ENCODE measurements around the gene CLPTM1. TPM values are rescaled to one million over a fixed set of nuclear protein-coding genes. Genes with fewer than 3 reads are reported as not detected.
"Not testable (repeated sequence)": the region's sequence is repeated elsewhere in the genome, so short reads cannot be mapped to it uniquely, and the experiment has no call there.

CLPTM1 gene
- total RNA-seq, 2 donors from 2014 or later = 82.7 to 94.4 TPM

DNA sequence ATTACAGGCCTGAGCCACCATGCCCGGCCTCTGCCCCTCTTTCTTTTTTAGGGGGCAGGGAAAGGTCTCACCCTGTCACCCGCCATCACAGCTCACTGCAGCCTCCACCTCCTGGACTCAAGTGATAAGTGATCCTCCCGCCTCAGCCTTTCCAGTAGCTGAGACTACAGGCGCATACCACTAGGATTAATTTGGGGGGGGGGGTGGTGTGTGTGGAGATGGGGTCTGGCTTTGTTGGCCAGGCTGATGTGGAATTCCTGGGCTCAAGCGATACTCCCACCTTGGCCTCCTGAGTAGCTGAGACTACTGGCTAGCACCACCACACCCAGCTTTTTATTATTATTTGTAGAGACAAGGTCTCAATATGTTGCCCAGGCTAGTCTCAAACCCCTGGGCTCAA, 45.4 kb upstream of the CLPTM1 start:
- Mint-ChIP-seq H3K27me3 (ENCODE audit: insufficient read depth) (no peaks in the 10 kb centered on the region), H3K4me3 (peak overlapping the region; percentile 42), H3K36me3 (ENCODE audit: low read depth) (peaks cover 29% of the 10 kb centered on the region), H3K9me3 (no peaks in the 10 kb centered on the region), H3K4me1 (peaks cover 36% of the 10 kb centered on the region), H3K27ac (peak overlapping the region; percentile 92)
- Histone ChIP-seq H3K36me3 (ENCODE audit: control insufficient read depth, insufficient read depth, low read length) (peaks cover 19% of the 10 kb centered on the region), H3K27me3 (ENCODE audit: control insufficient read depth, insufficient read depth, low read length, poor library complexity, severe bottlenecking) (no peaks in the 10 kb centered on the region), H3K27ac (ENCODE audit: low read depth, low read length) (no peak overlapping the region), H3K9me3 (ENCODE audit: control insufficient read depth, low read length) (no peaks in the 10 kb centered on the region), H3K9ac (ENCODE audit: extremely low read depth, low read length, poor library complexity, severe bottlenecking) (no peak overlapping the region), H3K4me1 (ENCODE audit: control insufficient read depth, insufficient read depth, low read length) (no peaks in the 10 kb centered on the region), H3K4me3 (ENCODE audit: low read length) (no peak overlapping the region)
- 89% methylated on average over 4 of the region's 5 CpGs; no CpG with 5 or more reads in 1 of the 2 experiments for WGBS, 2 experiments (ENCODE audit: insufficient coverage in 1 of 2, insufficient read length in 1 of 2)
- no peak for DNase-seq
- TF ChIP-seq, protein P1, sequence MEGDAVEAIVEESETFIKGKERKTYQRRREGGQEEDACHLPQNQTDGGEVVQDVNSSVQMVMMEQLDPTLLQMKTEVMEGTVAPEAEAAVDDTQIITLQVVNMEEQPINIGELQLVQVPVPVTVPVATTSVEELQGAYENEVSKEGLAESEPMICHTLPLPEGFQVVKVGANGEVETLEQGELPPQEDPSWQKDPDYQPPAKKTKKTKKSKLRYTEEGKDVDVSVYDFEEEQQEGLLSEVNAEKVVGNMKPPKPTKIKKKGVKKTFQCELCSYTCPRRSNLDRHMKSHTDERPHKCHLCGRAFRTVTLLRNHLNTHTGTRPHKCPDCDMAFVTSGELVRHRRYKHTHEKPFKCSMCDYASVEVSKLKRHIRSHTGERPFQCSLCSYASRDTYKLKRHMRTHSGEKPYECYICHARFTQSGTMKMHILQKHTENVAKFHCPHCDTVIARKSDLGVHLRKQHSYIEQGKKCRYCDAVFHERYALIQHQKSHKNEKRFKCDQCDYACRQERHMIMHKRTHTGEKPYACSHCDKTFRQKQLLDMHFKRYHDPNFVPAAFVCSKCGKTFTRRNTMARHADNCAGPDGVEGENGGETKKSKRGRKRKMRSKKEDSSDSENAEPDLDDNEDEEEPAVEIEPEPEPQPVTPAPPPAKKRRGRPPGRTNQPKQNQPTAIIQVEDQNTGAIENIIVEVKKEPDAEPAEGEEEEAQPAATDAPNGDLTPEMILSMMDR (conservative IDR thresholded peaks at IDR 0.05) = no peak

DNA sequence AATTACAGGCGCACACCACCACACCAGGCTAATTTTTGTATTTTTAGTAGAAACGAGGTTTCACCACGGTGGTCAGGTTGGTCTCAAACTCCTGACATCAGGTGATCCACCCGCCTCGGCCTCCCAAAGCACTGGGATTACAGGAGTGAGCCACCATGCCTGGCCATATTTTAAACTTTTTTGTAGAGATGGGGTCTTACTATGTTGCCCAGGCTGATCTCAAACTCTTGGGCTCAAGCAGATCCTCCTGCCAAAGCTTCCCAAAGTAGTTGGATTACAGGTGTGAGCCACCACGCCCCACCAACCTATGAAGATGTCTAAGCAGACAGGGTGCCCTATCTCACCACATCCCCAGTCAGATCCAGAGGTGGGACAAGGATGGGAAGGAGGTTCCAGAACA, 43.3 kb upstream of the CLPTM1 start:
- H3K27me3 ChIP-seq (ENCODE audit: control insufficient read depth, insufficient read depth, low read length, poor library complexity, severe bottlenecking); H3K9me3 Mint-ChIP-seq; H3K4me1 ChIP-seq (ENCODE audit: control insufficient read depth, insufficient read depth, low read length); H3K27me3 Mint-ChIP-seq (ENCODE audit: insufficient read depth); H3K27ac ChIP-seq (ENCODE audit: low read depth, low read length); H3K9me3 ChIP-seq (ENCODE audit: control insufficient read depth, low read length); DNase-seq; H3K4me3 Mint-ChIP-seq; H3K4me3 ChIP-seq (ENCODE audit: low read length); H3K9ac ChIP-seq (ENCODE audit: extremely low read depth, low read length, poor library complexity, severe bottlenecking): not testable (repeated sequence)
- H3K36me3 ChIP-seq (ENCODE audit: control insufficient read depth, insufficient read depth, low read length) = peaks cover 29% of the 10 kb centered on the region
- WGBS, 2 experiments (ENCODE audit: insufficient coverage in 1 of 2, insufficient read length in 1 of 2) = 95% methylated on average over 5 to 6 of the region's 6 CpGs
- Mint-ChIP-seq H3K27ac (peak overlapping the region; percentile 39), H3K36me3 (ENCODE audit: low read depth) (peaks cover 31% of the 10 kb centered on the region), H3K4me1 (peaks cover 36% of the 10 kb centered on the region)

DNA sequence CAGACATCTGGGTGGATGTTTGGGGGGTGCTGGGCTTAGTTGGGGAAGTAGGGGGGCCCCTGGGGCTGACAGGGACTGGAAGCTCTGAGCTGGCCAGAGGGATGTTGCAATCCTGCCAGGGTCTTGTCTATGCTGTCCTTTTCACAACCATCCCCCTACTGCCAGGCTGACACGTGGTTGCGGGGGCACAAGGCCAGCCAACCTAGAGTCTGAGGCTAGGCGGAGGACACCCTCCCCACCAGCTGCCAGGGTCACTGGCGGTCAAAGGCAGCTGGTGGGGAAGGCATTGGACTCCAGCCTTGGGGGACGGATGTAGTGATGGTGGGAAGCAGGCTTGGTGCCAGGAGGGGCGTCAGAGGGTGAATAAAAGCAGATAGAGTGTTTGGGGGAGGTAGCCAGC, 42.3 kb upstream of the CLPTM1 start:
- peak overlapping the region; percentile 98 for H3K4me3 Mint-ChIP-seq
- H3K9me3 Mint-ChIP-seq = no peaks in the 10 kb centered on the region
- WGBS, 2 experiments (ENCODE audit: insufficient coverage in 1 of 2, insufficient read length in 1 of 2) = 97% methylated on average over 6 of the region's 6 CpGs; no CpG with 5 or more reads in 1 of the 2 experiments
- no peak for DNase-seq
- peaks cover 28% of the 10 kb centered on the region for H3K36me3 Mint-ChIP-seq (ENCODE audit: low read depth)
- H3K27me3 Mint-ChIP-seq (ENCODE audit: insufficient read depth) = no peaks in the 10 kb centered on the region
- H3K9me3 ChIP-seq (ENCODE audit: control insufficient read depth, low read length) = no peaks in the 10 kb centered on the region
- peaks cover 24% of the 10 kb centered on the region for H3K36me3 ChIP-seq (ENCODE audit: control insufficient read depth, insufficient read depth, low read length)
- peak overlapping the region; percentile 100 for H3K27ac Mint-ChIP-seq
- no peak overlapping the region for H3K9ac ChIP-seq (ENCODE audit: extremely low read depth, low read length, poor library complexity, severe bottlenecking)
- no peaks in the 10 kb centered on the region for H3K27me3 ChIP-seq (ENCODE audit: control insufficient read depth, insufficient read depth, low read length, poor library complexity, severe bottlenecking)
- no peak overlapping the region for H3K27ac ChIP-seq (ENCODE audit: low read depth, low read length)
- H3K4me3 ChIP-seq (ENCODE audit: low read length) = no peak overlapping the region
- peaks cover 36% of the 10 kb centered on the region for H3K4me1 Mint-ChIP-seq
- no peaks in the 10 kb centered on the region for H3K4me1 ChIP-seq (ENCODE audit: control insufficient read depth, insufficient read depth, low read length)
- TF ChIP-seq, protein P1 (conservative IDR thresholded peaks at IDR 0.05) = no peak

DNA sequence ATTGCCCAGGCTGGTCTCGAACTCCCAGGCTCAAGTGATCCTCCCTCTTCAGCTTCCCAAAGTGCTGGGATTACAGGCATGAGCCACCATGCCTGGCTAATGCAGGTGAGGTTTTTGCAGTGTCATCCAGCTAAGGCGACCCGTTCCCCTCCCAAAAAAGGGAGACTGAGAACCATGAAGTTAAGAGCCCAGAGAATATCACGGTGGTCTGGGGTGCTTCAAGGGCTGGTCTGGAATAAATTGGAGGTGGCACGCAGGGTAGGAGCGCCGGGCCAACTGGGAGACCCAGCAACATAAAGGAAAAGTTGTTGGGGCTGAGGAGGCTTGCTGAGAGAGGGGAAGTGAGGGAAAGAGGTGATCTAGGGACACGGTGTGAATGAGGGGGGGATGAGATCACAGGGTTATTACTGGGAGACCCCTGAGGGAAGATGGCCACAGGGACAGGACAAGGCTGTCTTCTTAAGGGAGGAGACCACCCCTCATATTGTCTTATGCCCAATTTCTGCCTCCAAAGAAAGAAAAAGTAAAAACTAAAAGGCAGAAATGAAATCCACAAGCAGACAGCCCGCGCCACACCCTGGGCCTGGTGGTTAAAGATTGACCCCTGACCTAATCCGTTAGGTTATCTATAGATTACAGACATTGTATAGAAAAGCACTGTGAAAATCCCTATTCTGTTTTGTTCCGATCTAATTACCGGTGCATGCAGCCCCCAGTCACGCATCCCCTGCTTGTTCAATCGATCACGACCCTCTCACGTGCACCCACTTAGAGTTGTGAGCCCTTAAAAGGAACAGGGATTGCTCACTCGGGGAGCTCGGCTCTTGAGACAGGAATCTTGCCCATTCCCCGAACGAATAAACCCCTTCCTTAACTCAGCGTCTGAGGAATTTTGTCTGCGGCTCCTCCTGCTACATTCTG, 41.4 kb upstream of the CLPTM1 start:
- peak; percentile 61 for DNase-seq

DNA sequence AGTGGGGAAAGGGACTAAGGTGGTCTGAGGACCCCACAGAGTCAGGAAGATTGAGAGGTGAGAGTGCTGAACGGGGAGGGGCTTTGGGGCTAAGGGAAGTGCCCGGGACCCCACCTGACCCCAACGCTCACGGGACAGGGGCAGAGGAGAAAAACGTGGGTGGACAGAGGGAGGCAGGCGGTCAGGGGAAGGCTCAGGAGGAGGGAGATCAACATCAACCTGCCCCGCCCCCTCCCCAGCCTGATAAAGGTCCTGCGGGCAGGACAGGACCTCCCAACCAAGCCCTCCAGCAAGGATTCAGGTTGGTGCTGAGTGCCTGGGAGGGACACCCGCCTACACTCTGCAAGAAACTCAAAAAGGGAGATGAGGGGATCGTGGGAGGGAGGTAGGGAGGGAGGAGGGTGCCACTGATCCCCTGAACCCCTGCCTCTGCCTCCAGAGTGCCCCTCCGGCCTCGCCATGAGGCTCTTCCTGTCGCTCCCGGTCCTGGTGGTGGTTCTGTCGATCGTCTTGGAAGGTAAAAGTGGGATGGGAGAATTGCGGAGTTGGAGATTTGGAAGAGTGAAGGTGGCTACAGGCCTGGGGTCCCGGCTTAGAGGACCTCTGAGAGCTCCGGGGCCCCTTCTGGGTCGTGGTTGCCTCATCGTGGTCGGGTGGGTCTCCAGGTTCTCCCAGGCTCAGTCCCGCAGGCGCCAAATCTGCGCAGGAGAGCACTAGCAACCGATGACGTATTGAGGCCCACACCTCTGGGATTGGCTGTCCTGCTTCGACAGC, 40.6 kb upstream of the CLPTM1 start, which contains the start of gene APOC1:
Gene APOC1 (plus strand): TSS at position 176 of the 774 bp plus-strand sequence. CDS start 284 bp downstream, at position 460.
- Mint-ChIP-seq H3K4me3 (peak within 1 kb of the TSS; percentile 98), H3K4me1 (peaks cover 27% of the 10 kb centered on the region), H3K27ac (peak within 1 kb of the TSS; percentile 100), H3K36me3 (ENCODE audit: low read depth) (peaks cover 31% of the 10 kb centered on the region)
- not testable (repeated sequence) for H3K27me3 Mint-ChIP-seq (ENCODE audit: insufficient read depth); H3K9me3 ChIP-seq (ENCODE audit: control insufficient read depth, low read length); H3K4me1 ChIP-seq (ENCODE audit: control insufficient read depth, insufficient read depth, low read length); H3K9me3 Mint-ChIP-seq; H3K27me3 ChIP-seq (ENCODE audit: control insufficient read depth, insufficient read depth, low read length, poor library complexity, severe bottlenecking)
- peak within 1 kb of the TSS; percentile 89 for H3K4me3 ChIP-seq (ENCODE audit: low read length)
- H3K9ac ChIP-seq (ENCODE audit: extremely low read depth, low read length, poor library complexity, severe bottlenecking) = peak within 1 kb of the TSS; percentile 90
- peak within 1 kb of the TSS; percentile 71 for H3K27ac ChIP-seq (ENCODE audit: low read depth, low read length)
- DNase-seq = peak; percentile 96
- H3K36me3 ChIP-seq (ENCODE audit: control insufficient read depth, insufficient read depth, low read length) = peaks cover 30% of the 10 kb centered on the region
- WGBS, 2 experiments (ENCODE audit: insufficient coverage in 1 of 2, insufficient read length in 1 of 2) = 1 to 5% methylated on average over 8 to 21 of the region's 28 CpGs

More for the DNA sequence above, 41.4 kb upstream of the CLPTM1 start:
- H3K9me3 Mint-ChIP-seq; H3K4me1 ChIP-seq (ENCODE audit: control insufficient read depth, insufficient read depth, low read length); H3K9me3 ChIP-seq (ENCODE audit: control insufficient read depth, low read length); H3K27me3 Mint-ChIP-seq (ENCODE audit: insufficient read depth); H3K27me3 ChIP-seq (ENCODE audit: control insufficient read depth, insufficient read depth, low read length, poor library complexity, severe bottlenecking): not testable (repeated sequence)
- Mint-ChIP-seq H3K4me1 (peaks cover 31% of the 10 kb centered on the region), H3K27ac (peak overlapping the region; percentile 100), H3K4me3 (peak overlapping the region; percentile 98), H3K36me3 (ENCODE audit: low read depth) (peaks cover 29% of the 10 kb centered on the region)
- H3K4me3 ChIP-seq (ENCODE audit: low read length) = peak overlapping the region; percentile 89
- peak overlapping the region; percentile 90 for H3K9ac ChIP-seq (ENCODE audit: extremely low read depth, low read length, poor library complexity, severe bottlenecking)
- whole genome bisulfite sequencing, 2 experiments (ENCODE audit: insufficient coverage in 1 of 2, insufficient read length in 1 of 2) = 45 to 67% methylated on average over 17 to 22 of the region's 23 CpGs
- peak overlapping the region; percentile 32 for H3K27ac ChIP-seq (ENCODE audit: low read depth, low read length)
- H3K36me3 ChIP-seq (ENCODE audit: control insufficient read depth, insufficient read depth, low read length) = peaks cover 22% of the 10 kb centered on the region

Measured in endodermal cell (in vitro differentiated cells).